Vagina (tissue), 2 donors: Measurements from ENCODE around the gene XPC. TPM values are rescaled to one million over a fixed set of nuclear protein-coding genes. Genes with fewer than 3 reads are reported as not detected.
"Not testable (repeated sequence)": the region's sequence is repeated elsewhere in the genome, so short reads cannot be mapped to it uniquely, and the experiment has no call there.

ENCODE experiments used
- DNase-seq, 2 donors: peaks; one replicate each; pipeline ENCODE4 v3.0.0-alpha.2; 2017; ENCODE audit errors: extremely low spot score in 2 of 2
- H3K27ac ChIP-seq: fragments of 200-600 bp; sonication (generic); one replicate; pipeline ENCODE4 v1.5.1; 2019
- H3K27me3 ChIP-seq: fragments of 200-600 bp; sonication (generic); one replicate; pipeline ENCODE4 v1.5.1; 2019
- H3K36me3 ChIP-seq, 2 donors: fragments of 200-600 bp; sonication (generic); one replicate each; pipeline ENCODE4 v1.5.1; 2017 to 2019
- H3K4me1 ChIP-seq: fragments of 200-600 bp; sonication (generic); one replicate; pipeline ENCODE4 v1.5.1; 2019
- H3K4me3 ChIP-seq, 2 donors: fragments of 200-600 bp; sonication (generic); 1 replicate in 1 of 2; 2 replicates in 1 of 2; pipeline ENCODE4 v1.5.1; 2016 to 2019
- H3K9me3 ChIP-seq: fragments of 200-600 bp; sonication (generic); one replicate; pipeline ENCODE4 v1.5.1; 2019
- POLR2A ChIP-seq, 2 donors: fragments of 450-650 bp; IDR thresholded peaks; one replicate each; pipeline ENCODE4 v1.6.1; 2017; ENCODE audit warnings: antibody characterized with exemption in 2 of 2, mild to moderate bottlenecking in 2 of 2, moderate library complexity in 2 of 2
- POLR2AphosphoS5 ChIP-seq, 2 donors: sonication (generic); formaldehyde crosslinking; IDR thresholded peaks; one replicate each; pipeline ENCODE4 v1.9.0; 2017; ENCODE audit warnings: antibody characterized with exemption in 2 of 2, mild to moderate bottlenecking in 2 of 2, low read depth in 1 of 2; ENCODE audit not compliant: insufficient read depth in 1 of 2
- intact Hi-C: fragments of 100-400 bp; cut with DNase I; formaldehyde crosslinking; loops from one replicate; pipeline ENCODE4 v1.15.1; 2023
- total RNA-seq: library from RNA; depleted of rRNA; stranded (reverse); fragments of >200 nt; gene quantifications from one replicate; pipeline ENCODE4 v1.2.3, GENCODE V29; 2016
- TF ChIP-seq, protein P1 (sequence below), 3 experiments: fragments of 450-650 bp in 2 of 3; fragments of 200-600 bp in 1 of 3; sonication (generic) in 1 of 3; IDR thresholded peaks; one replicate each; pipeline ENCODE4 v1.5.1; 2017 to 2019; ENCODE audit warnings: antibody characterized with exemption in 3 of 3, mild to moderate bottlenecking in 2 of 3, moderate library complexity in 2 of 3

The XPC gene
- total RNA-seq, 1 donor from 2014 or later: 33.6 TPM

GRCh38 chr3:14117468-14118399, 60.7 kb downstream of the XPC start:
- DNase-seq: no peak
- Histone ChIP-seq H3K27ac (no peak overlapping the region), H3K36me3 (peaks cover 0 to 19% of the 10 kb centered on the region in 2 donors), H3K9me3 (no peaks in the 10 kb centered on the region), H3K27me3 (no peaks in the 10 kb centered on the region), H3K4me3 (no peak overlapping the region), H3K4me1 (peaks cover 19% of the 10 kb centered on the region)
- TF ChIP-seq POLR2AphosphoS5 (IDR thresholded peaks at IDR 0.05; ENCODE audit: insufficient read depth in 1 of 2, low read depth in 1 of 2) (no peak), POLR2A (IDR thresholded peaks at IDR 0.05) (no peak)
- TF ChIP-seq, protein P1, sequence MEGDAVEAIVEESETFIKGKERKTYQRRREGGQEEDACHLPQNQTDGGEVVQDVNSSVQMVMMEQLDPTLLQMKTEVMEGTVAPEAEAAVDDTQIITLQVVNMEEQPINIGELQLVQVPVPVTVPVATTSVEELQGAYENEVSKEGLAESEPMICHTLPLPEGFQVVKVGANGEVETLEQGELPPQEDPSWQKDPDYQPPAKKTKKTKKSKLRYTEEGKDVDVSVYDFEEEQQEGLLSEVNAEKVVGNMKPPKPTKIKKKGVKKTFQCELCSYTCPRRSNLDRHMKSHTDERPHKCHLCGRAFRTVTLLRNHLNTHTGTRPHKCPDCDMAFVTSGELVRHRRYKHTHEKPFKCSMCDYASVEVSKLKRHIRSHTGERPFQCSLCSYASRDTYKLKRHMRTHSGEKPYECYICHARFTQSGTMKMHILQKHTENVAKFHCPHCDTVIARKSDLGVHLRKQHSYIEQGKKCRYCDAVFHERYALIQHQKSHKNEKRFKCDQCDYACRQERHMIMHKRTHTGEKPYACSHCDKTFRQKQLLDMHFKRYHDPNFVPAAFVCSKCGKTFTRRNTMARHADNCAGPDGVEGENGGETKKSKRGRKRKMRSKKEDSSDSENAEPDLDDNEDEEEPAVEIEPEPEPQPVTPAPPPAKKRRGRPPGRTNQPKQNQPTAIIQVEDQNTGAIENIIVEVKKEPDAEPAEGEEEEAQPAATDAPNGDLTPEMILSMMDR (IDR thresholded peaks at IDR 0.05): no peak
- intact Hi-C loops: no loop called here

- DNase-seq: no peak
- Histone ChIP-seq H3K27ac (no peak overlapping the region), H3K4me3 (no peak overlapping the region), H3K27me3 (no peaks in the 10 kb centered on the region), H3K9me3 (no peaks in the 10 kb centered on the region), H3K36me3 (peaks cover 0 to 32% of the 10 kb centered on the region in 2 donors), H3K4me1 (peaks cover 13% of the 10 kb centered on the region)
- TF ChIP-seq, protein P1 (IDR thresholded peaks at IDR 0.05): no peak
- TF ChIP-seq POLR2A (IDR thresholded peaks at IDR 0.05): no peak
- TF ChIP-seq POLR2AphosphoS5 (IDR thresholded peaks at IDR 0.05; ENCODE audit: insufficient read depth in 1 of 2, low read depth in 1 of 2): no peak
- intact Hi-C loops: no loop called here
Measured at GRCh38 chr3:14113965-14114635, 64.3 kb downstream of the XPC start.

- no peak overlapping the region for H3K4me3 ChIP-seq
- H3K4me1 ChIP-seq: no peaks in the 10 kb centered on the region
- intact Hi-C loops: no loop called here
- H3K36me3 ChIP-seq: peaks cover 0 to 27% of the 10 kb centered on the region in 2 donors
- DNase-seq: no peak
- no peaks in the 10 kb centered on the region for H3K9me3 ChIP-seq
- H3K27me3 ChIP-seq: no peaks in the 10 kb centered on the region
- no peak overlapping the region for H3K27ac ChIP-seq
- TF ChIP-seq, protein P1 (IDR thresholded peaks at IDR 0.05): no peak
Measured at GRCh38 chr3:14110699-14111098, 67.7 kb downstream of the XPC start.

DNA sequence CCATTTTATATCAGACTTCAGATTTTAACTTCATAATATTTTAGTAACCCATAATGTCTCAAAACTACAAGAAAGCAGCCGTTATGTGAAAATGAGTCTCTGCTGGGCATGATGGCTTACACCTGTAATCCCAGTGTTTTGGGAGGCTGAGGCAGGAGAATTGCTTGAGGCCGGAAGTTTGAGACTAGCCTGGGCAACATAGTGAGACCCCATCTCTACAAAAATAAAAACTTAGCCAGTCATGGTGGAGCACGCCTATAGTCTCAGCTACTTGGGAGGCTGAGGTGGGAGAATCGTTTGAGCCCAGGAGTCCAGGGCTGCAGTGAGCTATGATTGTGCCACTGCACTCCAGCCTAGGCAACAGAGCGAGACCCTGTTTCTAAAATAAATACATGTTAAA, 68.6 kb downstream of the XPC start:
- DNase-seq, H3K27me3 ChIP-seq, H3K4me1 ChIP-seq, intact Hi-C loops, H3K9me3 ChIP-seq, H3K27ac ChIP-seq, H3K4me3 ChIP-seq: not testable (repeated sequence)
- H3K36me3 ChIP-seq: peaks cover 0 to 18% of the 10 kb centered on the region in 2 donors

DNA sequence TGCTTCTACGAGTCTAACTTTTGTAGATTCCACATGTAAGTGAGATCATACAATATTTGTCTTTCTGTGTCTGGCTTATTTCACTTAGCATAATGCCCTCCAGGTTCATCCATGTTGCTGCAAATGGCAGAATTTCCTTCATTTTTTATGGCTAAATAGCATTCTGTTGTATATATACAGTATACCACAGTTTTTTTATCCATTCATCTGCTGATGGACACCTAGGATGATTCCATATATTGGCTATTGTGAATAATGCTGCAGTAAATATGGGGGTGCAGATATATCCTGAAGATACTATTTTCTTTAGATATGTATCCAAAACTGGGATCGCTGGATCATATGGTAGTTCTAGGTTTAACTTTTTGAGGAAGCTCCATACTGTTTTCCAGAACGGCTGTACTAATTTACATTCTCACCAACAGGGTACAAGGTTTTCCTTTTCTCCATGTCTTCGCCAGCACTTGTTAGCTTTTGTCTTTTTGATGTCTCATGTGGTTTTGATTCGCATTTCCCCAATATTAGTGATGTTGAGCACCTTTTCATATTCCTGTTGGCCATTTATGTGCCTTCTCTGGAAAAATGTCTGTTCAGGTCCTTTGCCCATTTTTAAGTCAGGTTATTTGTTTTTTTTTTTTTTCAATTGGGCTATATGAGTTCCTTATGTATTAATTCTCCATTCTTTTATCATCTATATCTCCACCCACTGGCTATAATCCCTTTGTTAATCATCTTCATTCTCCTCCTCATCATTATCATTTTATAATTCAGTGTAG, 80.6 kb downstream of the XPC start:
- H3K4me1 ChIP-seq: no peaks in the 10 kb centered on the region
- H3K9me3 ChIP-seq: no peaks in the 10 kb centered on the region
- TF ChIP-seq, protein P1 (IDR thresholded peaks at IDR 0.05): no peak
- TF ChIP-seq POLR2AphosphoS5 (IDR thresholded peaks at IDR 0.05; ENCODE audit: insufficient read depth in 1 of 2, low read depth in 1 of 2) (no peak), POLR2A (IDR thresholded peaks at IDR 0.05) (no peak)
- H3K36me3 ChIP-seq: no peaks in the 10 kb centered on the region
- no peaks in the 10 kb centered on the region for H3K27me3 ChIP-seq
- no peak overlapping the region for H3K4me3 ChIP-seq
- H3K27ac ChIP-seq: no peak overlapping the region
- no peak for DNase-seq
- intact Hi-C loops: no loop called here
